NT2/D1 (cell line): ENCODE measurements around the gene SMARCC2.

Source experiments
- SUZ12 ChIP-seq: IDR thresholded peaks from 2 replicates; pipeline ENCODE4 v1.6.1; 2011; ENCODE audit not compliant: insufficient read length, insufficient read depth; ENCODE audit errors: extremely low read depth
- YY1 ChIP-seq: IDR thresholded peaks from 2 replicates; pipeline ENCODE4 v1.6.1; 2011; ENCODE audit not compliant: insufficient read length, insufficient read depth
- ZNF274 ChIP-seq: IDR thresholded peaks from 2 replicates; pipeline ENCODE4 v1.6.1; 2011; ENCODE audit warnings: mild to moderate bottlenecking, low read depth, low read length

GRCh38 chr12:56223571-56224101, 34.4 kb upstream of the SMARCC2 start:
- no peak for TF ChIP-seq YY1
- TF ChIP-seq ZNF274 = no peak
- TF ChIP-seq SUZ12 = no peak
